T-helper 1 cell treated with Interleukin-12 subunit alpha and Interleukin-12 subunit beta and Interleukin-4 antibody, amounts not matched to agents 30 μg/mL and 1 μg/mL, for 36 hours (primary cell): ENCODE results near the gene ANKS3.

ENCODE experiments used
- H3K27ac Mint-ChIP-seq: one replicate; pipeline ENCODE4 v1.8.0; 2021; ENCODE audit warnings: mild to moderate bottlenecking, mixed read lengths
- H3K27me3 Mint-ChIP-seq: one replicate; pipeline ENCODE4 v1.8.0; 2021; ENCODE audit warnings: low read depth, mixed read lengths
- H3K36me3 Mint-ChIP-seq: one replicate; pipeline ENCODE4 v1.8.0; 2021; ENCODE audit warnings: low read depth, mixed read lengths
- H3K4me1 Mint-ChIP-seq: one replicate; pipeline ENCODE4 v1.8.0; 2021; ENCODE audit warnings: low read depth, mixed read lengths
- H3K4me3 Mint-ChIP-seq: one replicate; pipeline ENCODE4 v1.8.0; 2021; ENCODE audit warnings: mild to moderate bottlenecking, moderate library complexity, mixed read lengths
- H3K9me3 Mint-ChIP-seq: one replicate; pipeline ENCODE4 v1.8.0; 2021; ENCODE audit warnings: mixed read lengths

ANKS3 gene, protein sequence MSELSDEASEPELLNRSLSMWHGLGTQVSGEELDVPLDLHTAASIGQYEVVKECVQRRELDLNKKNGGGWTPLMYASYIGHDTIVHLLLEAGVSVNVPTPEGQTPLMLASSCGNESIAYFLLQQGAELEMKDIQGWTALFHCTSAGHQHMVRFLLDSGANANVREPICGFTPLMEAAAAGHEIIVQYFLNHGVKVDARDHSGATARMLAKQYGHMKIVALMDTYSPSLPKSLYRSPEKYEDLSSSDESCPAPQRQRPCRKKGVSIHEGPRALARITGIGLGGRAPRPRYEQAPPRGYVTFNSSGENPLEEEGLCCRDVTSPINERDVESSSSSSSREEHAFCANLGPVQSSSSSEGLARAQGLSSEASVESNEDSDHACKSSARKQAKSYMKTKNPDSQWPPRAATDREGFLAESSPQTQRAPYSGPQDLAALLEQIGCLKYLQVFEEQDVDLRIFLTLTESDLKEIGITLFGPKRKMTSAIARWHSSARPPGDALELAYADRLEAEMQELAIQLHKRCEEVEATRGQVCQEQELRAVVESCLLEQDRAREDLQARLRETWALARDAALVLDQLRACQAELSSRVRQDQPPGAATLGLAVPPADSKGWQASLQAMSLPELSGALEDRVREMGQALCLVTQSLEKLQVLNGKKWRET

DNA sequence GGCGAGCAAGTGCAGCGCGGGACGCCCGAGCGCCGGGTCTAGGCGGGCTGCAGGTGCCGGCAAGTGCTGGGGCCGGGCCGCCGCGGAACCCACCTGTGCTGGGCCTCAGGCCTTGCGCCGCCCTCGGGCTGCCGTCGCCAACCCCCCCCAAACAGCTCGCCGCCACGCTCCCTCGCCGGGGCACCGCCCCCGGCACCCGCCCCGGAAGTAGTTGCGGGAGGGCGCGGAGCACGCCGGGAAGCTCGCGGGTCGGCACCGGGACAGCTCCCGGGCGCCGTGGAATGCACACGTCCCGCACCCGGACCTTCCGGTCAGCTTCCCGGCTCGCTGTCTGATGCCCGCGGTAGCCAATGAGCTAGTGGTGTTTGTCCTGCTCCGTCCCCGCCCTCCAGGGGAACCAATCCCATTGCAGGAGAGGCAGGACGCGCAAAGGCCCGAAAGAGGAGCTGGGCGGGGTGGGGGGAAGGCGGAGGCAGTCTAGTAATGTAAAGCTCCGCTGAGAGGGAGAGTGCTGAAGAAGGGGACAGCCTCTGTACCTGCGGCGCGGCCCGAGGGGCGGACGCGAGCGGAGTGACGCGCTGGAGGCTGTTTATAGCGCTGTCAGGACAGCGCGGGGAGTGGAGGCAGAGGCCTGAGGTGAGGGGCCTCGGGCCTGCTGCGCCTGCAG, at the start of gene ANKS3, which contains the start of gene DNAAF8:
Gene ANKS3, minus strand, starts transcription at position 209 of the 667 bp plus-strand sequence. CDS start 4,122 bp downstream, outside the sequence.
Gene DNAAF8, plus strand, starts transcription at position 475 of the 667 bp plus-strand sequence. CDS start 1,978 bp downstream, outside the sequence.
- H3K36me3 Mint-ChIP-seq, result no peaks in the 10 kb centered on the region
- no peaks in the 10 kb centered on the region for H3K9me3 Mint-ChIP-seq
- no peaks in the 10 kb centered on the region for H3K27me3 Mint-ChIP-seq
- H3K4me1 Mint-ChIP-seq, result peaks cover 16% of the 10 kb centered on the region
- H3K27ac Mint-ChIP-seq, result peak within 1 kb of the TSS; percentile 70
- peak within 1 kb of the TSS; percentile 85 for H3K4me3 Mint-ChIP-seq

DNA sequence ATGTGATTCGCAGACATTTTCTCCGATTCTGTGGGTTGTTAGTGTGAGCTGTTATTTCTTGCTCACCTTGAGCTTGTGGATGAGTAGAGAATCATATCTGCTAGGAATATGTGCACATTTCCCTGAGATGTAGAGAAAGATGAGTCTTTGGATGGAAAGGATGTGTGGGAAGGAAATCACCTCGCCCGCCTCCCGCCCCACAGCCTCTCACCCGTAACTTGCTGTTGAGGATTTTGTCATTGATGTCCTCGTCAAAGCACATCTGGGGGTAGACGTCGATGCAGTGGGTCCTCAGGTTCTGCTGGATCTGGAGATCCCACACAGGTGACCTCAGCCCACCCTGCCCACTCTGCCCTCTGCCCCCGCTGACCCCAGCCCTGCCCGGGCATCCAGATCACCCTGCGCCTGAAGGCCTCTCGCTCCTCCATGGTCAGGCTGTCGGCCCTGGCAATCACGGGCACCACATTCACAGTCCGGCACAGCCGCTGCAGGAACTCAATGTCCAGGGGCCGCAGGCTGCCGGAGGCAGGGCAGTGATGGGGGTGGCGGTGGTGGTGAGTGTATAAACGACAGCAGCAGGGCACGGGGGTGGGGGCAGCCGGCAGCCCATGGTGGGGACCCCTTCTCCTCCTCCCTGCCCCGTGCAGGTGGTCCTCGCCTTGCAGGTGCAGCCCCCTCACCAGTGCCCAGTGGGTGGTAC, 49.3 kb upstream of the ANKS3 start:
- H3K27ac Mint-ChIP-seq, result no peak overlapping the region
- H3K4me3 Mint-ChIP-seq, result no peak overlapping the region
- no peaks in the 10 kb centered on the region for H3K36me3 Mint-ChIP-seq
- H3K9me3 Mint-ChIP-seq, result no peaks in the 10 kb centered on the region
- no peaks in the 10 kb centered on the region for H3K27me3 Mint-ChIP-seq
- H3K4me1 Mint-ChIP-seq, result no peaks in the 10 kb centered on the region

DNA sequence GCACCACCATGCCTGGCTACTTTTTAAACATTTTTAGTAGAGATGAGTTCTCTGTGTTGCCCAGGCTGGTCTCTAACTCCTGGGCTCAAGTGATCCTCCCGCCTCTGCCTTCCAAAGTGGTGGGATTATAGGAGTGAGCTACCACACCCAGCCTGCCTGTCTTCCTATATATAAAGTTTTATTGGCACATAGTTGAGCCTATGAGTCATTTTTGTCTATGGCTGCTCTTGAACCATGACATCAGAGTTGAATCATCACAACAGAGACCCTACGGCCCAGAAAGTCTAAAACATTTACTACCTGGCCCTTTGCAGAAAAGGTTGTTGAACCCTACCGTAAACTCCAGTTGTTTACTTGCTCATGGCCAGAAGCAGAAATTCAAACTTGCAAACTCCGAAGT, 46.2 kb upstream of the ANKS3 start:
- no peak overlapping the region for H3K27ac Mint-ChIP-seq
- H3K27me3 Mint-ChIP-seq, result no peaks in the 10 kb centered on the region
- no peaks in the 10 kb centered on the region for H3K4me1 Mint-ChIP-seq
- H3K4me3 Mint-ChIP-seq, result no peak overlapping the region
- no peaks in the 10 kb centered on the region for H3K36me3 Mint-ChIP-seq
- no peaks in the 10 kb centered on the region for H3K9me3 Mint-ChIP-seq

DNA sequence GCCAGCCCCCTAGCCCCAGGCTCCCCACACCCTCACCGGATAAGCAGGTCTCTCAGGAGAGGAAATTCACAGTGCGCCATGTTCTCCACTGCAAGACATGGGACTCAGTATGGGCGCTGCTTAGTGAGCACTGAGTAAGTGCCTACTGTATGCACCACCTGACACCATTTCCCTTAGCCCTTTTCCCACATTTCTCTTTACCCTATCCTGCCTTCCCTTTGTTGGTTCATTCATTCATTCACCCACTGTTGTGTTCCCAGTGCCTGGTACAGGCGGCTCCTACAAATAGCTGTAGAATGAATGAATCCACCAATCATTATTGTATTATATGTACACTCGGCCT, 44.0 kb upstream of the ANKS3 start:
- no peaks in the 10 kb centered on the region for H3K27me3 Mint-ChIP-seq
- no peak overlapping the region for H3K27ac Mint-ChIP-seq
- H3K4me3 Mint-ChIP-seq, result no peak overlapping the region

DNA sequence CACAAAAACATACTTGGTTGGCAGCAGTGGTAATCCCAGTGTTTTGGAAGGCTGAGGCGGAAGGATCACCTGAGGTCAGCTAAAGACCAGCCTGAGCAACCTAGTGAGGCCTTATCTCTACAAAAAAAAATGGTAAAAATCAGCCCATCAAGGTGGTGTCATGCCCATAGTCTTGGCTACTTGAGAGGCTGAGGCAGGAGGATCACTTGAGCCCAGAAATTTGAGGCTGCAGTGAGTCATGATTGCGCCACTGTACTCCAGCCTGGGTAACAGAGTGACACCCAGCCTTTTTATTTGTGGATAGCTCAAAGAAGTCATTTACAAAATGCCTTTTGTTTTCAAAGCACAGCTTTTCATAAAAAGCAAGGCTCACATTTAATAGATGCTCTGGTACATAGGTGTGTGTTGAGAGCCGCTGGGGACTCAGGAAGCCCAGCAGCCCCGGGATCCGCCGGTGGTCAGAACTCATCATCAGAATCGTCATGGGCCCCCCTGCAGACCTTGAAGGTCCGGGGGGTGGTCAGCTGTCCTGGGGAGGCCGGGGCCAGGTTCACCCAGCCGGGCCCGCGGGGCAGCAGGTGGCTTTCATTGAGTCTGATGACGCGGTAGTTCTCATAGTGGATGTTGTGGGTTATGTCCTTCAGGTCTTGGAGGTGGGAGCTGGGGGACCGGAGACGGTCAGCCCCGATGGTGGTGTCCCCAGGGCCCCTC, 43.4 kb upstream of the ANKS3 start:
- H3K36me3 Mint-ChIP-seq, result no peaks in the 10 kb centered on the region
- no peak overlapping the region for H3K4me3 Mint-ChIP-seq
- H3K9me3 Mint-ChIP-seq, result no peaks in the 10 kb centered on the region
- no peaks in the 10 kb centered on the region for H3K27me3 Mint-ChIP-seq
- no peak overlapping the region for H3K27ac Mint-ChIP-seq
- H3K4me1 Mint-ChIP-seq, result no peaks in the 10 kb centered on the region

More for the DNA sequence above, 44.0 kb upstream of the ANKS3 start:
- Mint-ChIP-seq H3K36me3 (no peaks in the 10 kb centered on the region), H3K9me3 (no peaks in the 10 kb centered on the region), H3K4me1 (no peaks in the 10 kb centered on the region)

DNA sequence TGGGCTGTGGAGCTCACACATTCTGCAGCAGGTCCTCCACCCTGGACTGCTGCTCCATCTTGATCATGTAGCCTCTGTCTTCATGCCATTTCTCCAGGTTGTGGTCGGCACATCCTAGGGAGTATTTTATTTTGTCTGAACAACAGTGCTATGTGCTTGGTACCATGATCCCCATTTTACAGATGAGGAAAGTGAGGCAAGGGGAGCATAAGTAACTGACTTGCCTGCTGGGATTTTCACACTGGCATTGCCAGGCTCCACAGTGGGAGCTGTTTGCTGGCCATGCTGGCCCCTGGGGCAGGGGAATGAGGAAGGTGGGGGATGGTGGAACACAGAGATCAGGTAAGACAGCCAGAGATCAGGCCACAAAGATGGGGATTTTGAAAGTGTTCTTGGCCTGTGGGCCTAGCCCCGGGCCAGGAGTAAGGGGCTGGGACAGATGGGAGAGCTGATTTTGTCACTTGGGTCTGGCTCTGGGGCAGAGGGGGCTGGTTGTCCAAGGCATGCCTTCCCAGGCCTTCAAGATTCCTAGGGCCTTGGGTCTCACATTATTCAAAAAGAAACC, 42.2 kb upstream of the ANKS3 start:
- no peaks in the 10 kb centered on the region for H3K9me3 Mint-ChIP-seq
- no peaks in the 10 kb centered on the region for H3K27me3 Mint-ChIP-seq
- H3K4me1 Mint-ChIP-seq, result no peaks in the 10 kb centered on the region
- H3K4me3 Mint-ChIP-seq, result no peak overlapping the region
- H3K36me3 Mint-ChIP-seq, result no peaks in the 10 kb centered on the region
- H3K27ac Mint-ChIP-seq, result no peak overlapping the region

DNA sequence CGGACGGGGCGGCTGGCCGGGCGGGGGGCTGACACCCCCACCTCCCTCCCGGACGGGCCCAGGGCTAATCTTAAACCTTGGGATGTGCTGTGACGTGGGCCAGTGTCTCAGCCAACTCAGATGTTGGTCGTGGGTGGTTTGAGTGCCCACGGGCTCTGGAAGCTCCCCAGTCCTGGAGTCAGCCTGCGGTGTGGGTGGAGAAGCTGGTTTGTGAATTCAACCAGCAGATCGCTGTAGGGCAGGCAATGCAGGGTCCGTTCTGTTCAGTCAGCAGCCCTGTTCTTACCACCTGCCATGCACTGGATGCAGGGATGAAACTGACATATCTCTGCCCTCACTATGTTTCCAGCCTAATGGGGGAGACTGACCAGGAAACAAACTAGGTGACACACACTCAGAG, 40.9 kb upstream of the ANKS3 start:
- Mint-ChIP-seq H3K4me1 (no peaks in the 10 kb centered on the region), H3K4me3 (no peak overlapping the region), H3K36me3 (no peaks in the 10 kb centered on the region), H3K27ac (no peak overlapping the region), H3K9me3 (no peaks in the 10 kb centered on the region), H3K27me3 (no peaks in the 10 kb centered on the region)

DNA sequence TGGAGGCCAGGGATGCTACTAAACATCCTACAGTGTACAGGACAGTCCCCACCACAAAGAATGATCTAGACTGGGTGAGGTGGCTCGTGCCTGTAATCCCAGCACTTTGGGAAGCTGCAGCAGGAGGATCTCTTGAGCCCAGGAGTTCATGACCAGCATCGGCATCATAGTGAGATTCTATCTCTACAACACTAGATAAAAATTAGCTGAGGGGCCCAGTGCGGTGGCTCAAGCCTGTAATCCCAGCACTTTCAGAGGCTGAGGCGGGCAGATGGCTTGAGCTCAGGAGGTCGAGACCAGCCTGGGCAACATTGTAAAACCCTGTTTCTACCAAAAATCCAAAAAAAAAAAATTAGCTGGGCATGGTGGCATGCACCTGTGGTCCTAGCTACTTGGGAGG, 38.3 kb upstream of the ANKS3 start:
- Mint-ChIP-seq H3K27ac (no peak overlapping the region), H3K27me3 (no peaks in the 10 kb centered on the region), H3K4me1 (peaks cover 11% of the 10 kb centered on the region), H3K9me3 (no peaks in the 10 kb centered on the region), H3K4me3 (no peak overlapping the region), H3K36me3 (no peaks in the 10 kb centered on the region)

DNA sequence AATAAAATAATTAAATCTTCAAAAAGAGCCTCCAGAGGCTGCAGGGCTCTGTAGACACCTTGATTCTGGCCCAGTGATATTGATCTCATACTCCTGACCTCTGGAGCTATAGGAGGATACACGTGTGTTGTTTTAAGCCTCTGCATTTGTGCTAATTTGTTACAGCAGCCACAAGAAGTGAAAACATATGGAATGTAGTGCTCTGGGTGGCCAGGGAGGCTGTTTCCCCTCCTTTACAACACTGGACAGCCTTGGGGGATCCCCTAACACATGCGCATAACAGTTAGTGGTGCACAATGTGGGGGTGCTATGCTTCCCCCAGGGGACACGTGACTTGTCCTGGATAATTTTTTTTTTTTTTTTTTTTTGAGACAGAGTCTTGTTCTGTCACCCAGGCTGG, 37.6 kb upstream of the ANKS3 start:
- H3K4me3 Mint-ChIP-seq, result no peak overlapping the region
- peaks cover 14% of the 10 kb centered on the region for H3K4me1 Mint-ChIP-seq
- H3K9me3 Mint-ChIP-seq, result no peaks in the 10 kb centered on the region
- H3K27ac Mint-ChIP-seq, result no peak overlapping the region
- no peaks in the 10 kb centered on the region for H3K27me3 Mint-ChIP-seq
- no peaks in the 10 kb centered on the region for H3K36me3 Mint-ChIP-seq

DNA sequence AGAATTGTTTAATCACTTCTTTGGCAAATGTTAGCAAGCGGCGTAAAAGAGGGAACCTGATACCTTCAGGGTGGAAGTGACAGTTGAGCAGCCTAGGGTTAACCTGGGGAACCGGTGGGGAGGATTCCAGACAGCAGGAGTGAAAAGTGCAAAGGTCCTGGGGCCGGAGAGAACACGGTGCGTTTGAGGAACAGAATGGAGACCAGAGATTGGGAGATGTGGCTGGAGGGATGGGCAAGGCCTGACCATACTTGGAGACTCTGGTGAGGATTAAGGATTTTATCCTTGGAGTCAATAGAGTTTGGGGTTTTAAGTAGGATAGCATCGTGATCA, 35.2 kb upstream of the ANKS3 start:
- Mint-ChIP-seq H3K4me3 (peak overlapping the region; percentile 33), H3K27me3 (no peaks in the 10 kb centered on the region), H3K36me3 (peaks cover 6% of the 10 kb centered on the region), H3K27ac (peak overlapping the region; percentile 1), H3K4me1 (peaks cover 21% of the 10 kb centered on the region), H3K9me3 (no peaks in the 10 kb centered on the region)

DNA sequence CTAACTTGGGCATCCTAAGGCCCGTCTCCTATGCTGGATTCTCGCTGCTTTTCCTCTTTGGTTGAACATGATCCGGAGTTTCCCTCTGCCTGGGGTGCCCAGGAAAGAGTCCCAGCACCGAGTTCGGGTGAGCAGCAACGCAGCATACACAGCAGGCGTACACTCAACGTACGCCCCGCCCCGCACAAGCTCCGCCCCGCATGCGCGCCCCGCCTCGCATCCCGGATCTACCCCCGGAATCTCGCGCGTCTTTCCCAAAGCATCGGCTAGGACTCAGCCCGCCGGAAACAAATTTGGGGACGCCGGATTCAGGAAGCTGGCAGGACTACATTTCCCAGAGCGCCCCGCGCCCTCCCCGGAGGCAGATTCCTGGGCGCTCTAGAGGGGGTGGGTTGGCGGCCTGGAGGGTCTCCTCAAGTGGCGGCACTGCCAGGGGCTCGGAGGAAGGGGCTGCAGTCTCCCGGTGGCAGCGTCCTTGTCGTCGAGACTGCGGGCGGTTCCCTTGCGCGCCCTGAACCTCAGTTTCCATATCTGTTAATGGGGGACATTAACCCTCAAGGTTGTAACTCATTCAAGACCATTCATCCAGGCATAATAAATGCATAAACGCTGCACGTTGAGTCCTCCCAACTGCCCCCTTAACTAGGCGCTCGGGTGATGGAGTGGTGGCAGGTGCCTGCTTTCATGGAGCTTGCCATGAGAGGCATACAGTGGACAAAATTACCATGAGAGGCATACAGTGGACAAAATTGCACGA, 34.7 kb upstream of the ANKS3 start:
- Mint-ChIP-seq H3K4me3 (peak overlapping the region; percentile 94), H3K36me3 (peaks cover 6% of the 10 kb centered on the region), H3K27ac (peak overlapping the region; percentile 86), H3K9me3 (no peaks in the 10 kb centered on the region), H3K27me3 (no peaks in the 10 kb centered on the region), H3K4me1 (peaks cover 21% of the 10 kb centered on the region)

DNA sequence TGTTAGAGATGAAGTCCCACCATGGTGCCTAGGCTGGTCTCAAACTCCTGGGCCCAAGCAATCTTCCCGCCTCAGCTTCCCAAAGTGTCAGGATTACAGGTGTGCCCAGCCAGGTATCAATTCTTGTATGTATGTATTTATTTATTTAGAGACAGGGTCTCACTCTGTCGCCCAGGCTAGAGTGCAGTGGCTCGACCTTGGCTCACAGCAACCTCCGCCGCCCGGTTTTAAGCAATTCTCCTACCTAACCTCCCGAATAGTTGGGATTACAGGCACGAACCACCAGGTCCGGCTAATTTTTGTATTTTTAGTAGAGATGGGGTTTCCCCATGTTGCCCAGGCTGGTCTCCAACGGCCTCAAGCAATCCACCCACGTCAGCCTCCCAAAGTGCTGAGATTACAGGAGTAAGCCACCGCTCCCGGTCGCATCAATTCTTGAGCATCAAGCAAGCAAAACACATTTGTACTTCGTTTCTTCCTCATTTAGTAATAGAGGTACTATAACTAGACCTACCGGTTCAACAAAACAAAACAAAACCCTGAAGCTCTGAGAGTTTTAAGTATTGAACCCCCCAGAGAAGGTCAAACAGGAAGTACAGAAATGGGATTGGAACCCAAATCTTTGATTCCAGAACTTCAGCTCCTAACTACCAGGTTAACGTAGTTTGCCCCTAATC, 33.9 kb upstream of the ANKS3 start:
- Mint-ChIP-seq H3K27ac (peak overlapping the region; percentile 86), H3K4me1 (peaks cover 21% of the 10 kb centered on the region), H3K27me3 (no peaks in the 10 kb centered on the region), H3K36me3 (peaks cover 6% of the 10 kb centered on the region), H3K4me3 (peak overlapping the region; percentile 94), H3K9me3 (no peaks in the 10 kb centered on the region)
